GM21786 (cell line): ENCODE results near the gene RHOF.
"Not testable (repeated sequence)": the region's sequence is repeated elsewhere in the genome, so short reads cannot be mapped to it uniquely, and the experiment has no call there.

Experiments used
- ATAC-seq: cut with Tn5 transposase; IDR thresholded peaks from one replicate; pipeline ENCODE4 v1.9.1; 2021; ENCODE audit not compliant: unreplicated experiment

Gene RHOF

GRCh38 chr12:121776190-121777098 lies 17.0 kb downstream of the RHOF start:
- ATAC-seq, result no peak

DNA sequence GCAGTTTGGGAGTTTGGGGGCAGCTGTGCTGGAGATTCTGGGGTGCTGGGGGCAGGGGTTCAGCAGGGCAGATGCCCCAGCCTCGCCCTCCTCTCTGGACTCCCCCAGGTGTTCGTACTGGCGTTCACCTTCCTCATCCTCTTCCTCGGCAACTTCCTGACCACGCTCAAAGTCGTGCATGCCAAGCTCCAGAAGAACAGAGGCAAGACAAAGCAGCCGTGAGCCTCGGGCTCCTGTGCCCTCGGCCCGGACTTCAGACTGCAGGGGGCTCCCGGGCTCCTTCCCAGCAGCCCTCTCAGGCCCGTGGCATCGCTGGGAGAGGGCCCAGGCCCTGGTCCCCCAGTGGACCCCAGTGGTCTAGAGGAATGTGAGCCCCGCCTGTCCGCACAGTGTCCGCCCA lies 18.0 kb downstream of the RHOF start:
- ATAC-seq, result no peak

- no peak for ATAC-seq
These were observed 18.5 kb downstream of the RHOF start for GRCh38 chr12:121774968-121775474.

DNA sequence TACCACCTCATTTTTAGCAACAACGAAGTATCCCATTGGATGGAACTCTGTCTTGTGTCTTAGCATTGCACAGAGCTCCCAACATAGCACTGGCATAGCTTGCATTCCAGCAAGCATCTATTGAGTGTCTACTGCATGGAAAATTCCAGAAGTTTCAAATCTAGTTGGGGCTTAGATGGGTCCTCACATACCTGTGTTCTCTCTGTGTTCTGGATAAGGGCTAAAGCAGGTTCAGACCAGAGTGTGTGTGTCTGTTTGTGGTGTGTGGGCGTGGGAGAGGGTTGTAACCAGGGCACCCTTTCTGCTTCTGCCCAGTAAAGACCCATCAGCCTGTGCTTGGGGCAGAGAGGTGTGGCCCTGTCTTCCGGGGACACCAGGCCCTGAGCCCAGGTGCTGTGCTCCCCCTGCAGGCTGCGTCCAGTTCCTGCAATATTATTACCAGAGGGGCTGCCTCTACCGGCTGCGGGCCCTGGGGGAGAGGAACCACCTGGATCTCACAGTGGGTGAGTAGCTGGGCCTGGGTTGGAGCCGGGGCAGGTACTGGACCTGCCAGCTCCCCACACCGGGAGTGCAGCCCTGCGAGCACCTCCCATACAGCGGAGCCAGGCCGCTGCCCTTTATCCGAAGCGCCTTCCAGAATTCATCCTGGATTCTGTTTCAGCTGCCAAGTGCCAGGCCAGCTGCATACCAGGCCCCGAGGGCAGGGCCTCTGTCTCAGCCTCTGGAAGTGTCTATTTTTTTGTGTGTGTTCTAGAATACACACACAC lies 20.3 kb downstream of the RHOF start:
- peak; percentile 80 for ATAC-seq

GRCh38 chr12:121770813-121771625 lies 22.5 kb downstream of the RHOF start:
- no peak for ATAC-seq

GRCh38 chr12:121770388-121770787 lies 23.1 kb downstream of the RHOF start:
- ATAC-seq, result no peak

GRCh38 chr12:121769831-121770301 lies 23.6 kb downstream of the RHOF start:
- ATAC-seq, result no peak

DNA sequence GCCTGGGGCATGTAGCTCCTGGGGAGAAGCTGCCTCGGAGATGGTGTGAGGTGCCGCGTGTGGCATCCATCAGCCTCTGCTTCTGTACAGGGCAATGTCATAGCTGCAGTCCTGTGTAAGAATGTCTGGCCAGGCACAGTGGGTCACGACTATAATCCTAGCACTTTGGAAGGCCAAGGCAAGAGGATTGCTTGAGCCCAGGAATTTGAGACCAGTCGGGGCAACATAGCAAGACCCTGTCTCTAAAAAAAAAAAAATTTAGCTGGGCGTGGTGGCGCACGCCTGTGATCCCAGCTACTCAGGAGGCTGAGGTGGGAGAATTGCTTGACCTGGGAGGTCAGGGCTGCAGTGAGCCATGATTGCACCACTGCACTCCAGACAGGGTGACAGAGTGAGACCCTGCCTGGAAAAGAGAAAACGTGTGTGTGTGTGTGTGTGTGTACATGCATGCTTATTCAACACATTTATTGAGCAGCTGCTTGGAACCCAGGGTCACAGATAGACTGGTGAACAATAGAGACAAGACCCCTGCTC lies 24.1 kb downstream of the RHOF start:
- ATAC-seq, result no peak

GRCh38 chr12:121767525-121768016 lies 25.9 kb downstream of the RHOF start:
- no peak for ATAC-seq

DNA sequence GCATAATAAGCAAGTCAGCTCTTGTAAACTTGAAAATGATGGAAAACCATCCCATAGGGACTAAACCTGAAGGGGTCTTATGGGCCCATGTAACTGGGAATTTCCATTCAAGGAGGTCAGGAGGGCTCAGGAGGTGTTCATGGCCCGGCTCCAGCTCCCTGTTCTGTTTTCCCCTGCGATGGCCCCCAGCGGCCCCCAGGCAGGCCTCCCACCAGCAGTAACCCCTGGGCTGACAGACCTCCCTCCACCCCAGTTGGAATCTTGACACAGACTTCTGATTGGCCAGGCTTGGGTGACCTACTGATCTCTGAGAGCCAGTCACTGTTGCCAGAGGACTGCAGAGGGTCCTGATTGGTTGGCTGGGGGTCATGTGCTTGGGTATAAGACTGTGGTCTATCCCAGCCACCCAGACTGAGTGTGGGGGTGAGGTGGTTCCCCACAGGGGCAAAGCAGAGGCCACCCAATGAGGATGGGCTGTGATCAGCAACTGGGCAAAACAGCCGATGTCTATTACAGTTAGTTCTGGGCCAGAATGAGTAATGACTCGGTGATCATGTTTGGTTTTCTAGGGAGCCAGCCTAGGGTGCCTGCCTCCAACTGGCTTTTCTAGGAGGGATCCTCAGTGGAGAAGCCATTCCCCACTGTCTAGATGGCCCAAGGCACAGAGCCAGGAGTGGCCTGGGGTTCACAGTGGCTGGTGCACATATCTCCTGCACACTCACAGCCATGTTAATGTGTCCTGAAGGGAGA lies 27.0 kb downstream of the RHOF start:
- no peak for ATAC-seq

GRCh38 chr12:121765573-121765972 lies 27.9 kb downstream of the RHOF start:
- no peak for ATAC-seq

DNA sequence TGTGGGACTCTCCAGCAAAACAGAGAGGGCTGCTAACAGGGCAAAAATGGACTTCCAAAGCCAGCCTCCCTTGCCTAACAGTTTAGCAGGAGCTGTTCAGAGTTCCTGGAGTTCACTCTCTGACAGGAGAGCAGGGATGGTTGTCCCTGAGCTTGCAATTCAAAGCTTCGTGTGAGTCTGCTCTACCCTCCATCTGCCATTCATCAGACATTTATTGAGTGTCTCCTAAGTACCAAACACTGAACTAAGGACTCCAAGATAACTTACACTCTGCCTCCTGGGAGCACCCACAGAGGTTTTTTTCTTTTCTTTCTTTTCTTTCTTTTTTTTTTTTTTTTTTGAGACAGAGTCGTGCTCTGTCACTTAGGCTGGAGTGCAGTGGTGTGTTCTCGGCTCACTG lies 28.7 kb downstream of the RHOF start:
- ATAC-seq, result no peak

GRCh38 chr12:121762269-121762668 lies 31.2 kb downstream of the RHOF start:
- ATAC-seq, result no peak

DNA sequence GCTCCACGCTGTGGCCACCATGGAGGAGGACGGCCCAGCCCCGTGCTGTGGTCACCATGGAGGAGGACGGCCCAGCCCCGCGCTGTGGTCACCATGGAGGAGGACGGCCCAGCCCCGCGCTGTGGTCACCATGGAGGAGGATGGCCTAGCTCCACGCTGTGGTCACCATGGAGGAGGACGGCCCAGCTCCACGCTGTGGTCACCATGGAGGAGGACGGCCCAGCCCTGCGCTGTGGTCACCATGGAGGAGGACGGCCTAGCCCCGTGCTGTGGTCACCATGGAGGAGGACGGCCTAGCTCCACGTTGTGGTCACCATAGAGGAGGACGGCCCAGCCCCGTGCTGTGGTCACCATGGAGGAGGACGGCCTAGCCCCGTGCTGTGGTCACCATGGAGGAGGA lies 35.0 kb downstream of the RHOF start:
- not testable (repeated sequence) for ATAC-seq

- no peak for ATAC-seq
These were observed 37.9 kb downstream of the RHOF start for GRCh38 chr12:121755591-121755990.

GRCh38 chr12:121754836-121755235 lies 38.7 kb downstream of the RHOF start:
- no peak for ATAC-seq

DNA sequence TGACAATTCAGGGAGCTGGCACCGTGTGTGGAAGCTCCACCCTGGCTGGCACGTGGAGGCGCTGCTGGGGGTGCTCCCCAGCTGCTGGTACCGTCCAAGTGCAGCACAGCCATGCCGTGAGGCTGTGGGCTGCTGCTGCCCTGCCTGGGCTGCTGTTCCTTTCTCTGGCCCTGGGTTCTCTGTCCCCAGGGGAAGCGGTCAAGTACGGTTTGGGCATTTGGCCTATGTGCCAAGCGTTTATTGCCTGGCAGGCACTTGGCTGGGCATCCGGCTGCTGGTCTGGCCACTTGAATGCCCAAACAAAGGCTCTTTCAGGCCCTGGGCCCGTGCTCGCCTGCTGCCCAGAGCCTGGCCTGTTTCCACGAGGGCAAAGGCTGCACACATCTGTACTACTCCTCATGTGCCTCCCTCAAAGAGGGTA lies 39.6 kb downstream of the RHOF start:
- no peak for ATAC-seq

DNA sequence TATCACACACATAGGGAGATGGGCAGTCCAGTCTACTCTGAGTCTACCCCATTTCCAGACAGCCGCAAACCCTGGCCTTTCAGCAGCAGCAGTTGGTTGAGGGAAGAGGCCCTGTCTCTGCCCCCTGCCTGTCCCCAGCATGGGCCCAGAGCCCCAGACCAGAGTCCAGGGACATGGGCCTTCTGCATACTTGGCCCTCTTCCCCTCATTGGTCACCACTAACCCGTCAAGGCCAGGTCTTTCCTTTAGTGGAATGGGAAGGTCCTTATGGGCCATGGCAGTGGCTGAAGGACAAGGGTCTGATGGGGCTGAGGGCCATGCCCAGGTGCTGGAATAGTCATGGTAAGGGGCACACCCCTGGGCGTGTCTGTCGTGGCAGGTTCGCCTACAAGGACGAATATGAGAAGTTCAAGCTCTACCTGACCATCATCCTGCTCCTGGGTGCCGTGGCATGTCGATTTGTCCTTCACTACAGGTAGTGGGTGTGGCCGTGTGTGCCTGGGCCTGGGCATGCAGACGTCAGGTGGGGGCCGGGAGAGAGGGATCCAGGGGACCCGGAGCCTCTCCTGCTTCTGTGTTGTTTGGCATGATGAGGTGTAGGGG lies 41.6 kb downstream of the RHOF start:
- no peak for ATAC-seq

- no peak for ATAC-seq
These were observed 42.5 kb downstream of the RHOF start for GRCh38 chr12:121751034-121751433.
